ENCODE measurements around the gene ZNG1B. TPM values are rescaled to one million over a fixed set of nuclear protein-coding genes. Genes with fewer than 3 reads are reported as not detected.
"Not testable (repeated sequence)": the region's sequence is repeated elsewhere in the genome, so short reads cannot be mapped to it uniquely, and the experiment has no call there.

ZNG1B gene
- total RNA-seq, 1 donor from 2014 or later: 32.1 TPM

GRCh38 chr2:113406114-113406513, 31.4 kb upstream of the ZNG1B start:
- FAIRE-seq (no peak), DNase-seq (ENCODE audit: low read depth) (no peak)
- Mint-ChIP-seq H3K27me3 (ENCODE audit: low read depth, unreplicated experiment) (peaks cover 19% of the 10 kb centered on the region), H3K4me1 (ENCODE audit: low read depth, unreplicated experiment) (no peaks in the 10 kb centered on the region), H3K27ac (ENCODE audit: unreplicated experiment) (no peak overlapping the region), H3K36me3 (ENCODE audit: low read depth, unreplicated experiment) (no peaks in the 10 kb centered on the region), H3K4me3 (ENCODE audit: unreplicated experiment) (no peak overlapping the region), H3K9me3 (ENCODE audit: unreplicated experiment) (no peaks in the 10 kb centered on the region)
- H3K4me3 ChIP-seq (ENCODE audit: insufficient read depth, low read depth, low read length): no peak overlapping the region
- H3K9me3 ChIP-seq (ENCODE audit: insufficient read depth, low read depth, low read length): no peaks in the 10 kb centered on the region
- H3K4me1 ChIP-seq (ENCODE audit: insufficient read depth, low read length): no peaks in the 10 kb centered on the region
- H2AFZ ChIP-seq (ENCODE audit: low read depth, low read length): no peak overlapping the region
- no peak overlapping the region for H3K9ac ChIP-seq (ENCODE audit: low read length)
- no peaks in the 10 kb centered on the region for H3K79me2 ChIP-seq (ENCODE audit: insufficient read depth, low read length)
- no peak for TF ChIP-seq CTCF (IDR thresholded peaks at IDR 0.05; ENCODE audit: insufficient read depth, low read depth, low read length)
- TF ChIP-seq EZH2 (IDR thresholded peaks at IDR 0.05; ENCODE audit: insufficient read depth, low read length): no peak
- no peak overlapping the region for H3K4me2 ChIP-seq (ENCODE audit: low read length)
- H3K27ac ChIP-seq (ENCODE audit: low read depth, low read length): no peak overlapping the region
- no peaks in the 10 kb centered on the region for H4K20me1 ChIP-seq (ENCODE audit: insufficient read depth, low read length)
- H3K36me3 ChIP-seq (ENCODE audit: insufficient read depth, low read length): no peaks in the 10 kb centered on the region
- H3K27me3 ChIP-seq (ENCODE audit: insufficient read depth, low read length): peaks cover 2% of the 10 kb centered on the region

DNA sequence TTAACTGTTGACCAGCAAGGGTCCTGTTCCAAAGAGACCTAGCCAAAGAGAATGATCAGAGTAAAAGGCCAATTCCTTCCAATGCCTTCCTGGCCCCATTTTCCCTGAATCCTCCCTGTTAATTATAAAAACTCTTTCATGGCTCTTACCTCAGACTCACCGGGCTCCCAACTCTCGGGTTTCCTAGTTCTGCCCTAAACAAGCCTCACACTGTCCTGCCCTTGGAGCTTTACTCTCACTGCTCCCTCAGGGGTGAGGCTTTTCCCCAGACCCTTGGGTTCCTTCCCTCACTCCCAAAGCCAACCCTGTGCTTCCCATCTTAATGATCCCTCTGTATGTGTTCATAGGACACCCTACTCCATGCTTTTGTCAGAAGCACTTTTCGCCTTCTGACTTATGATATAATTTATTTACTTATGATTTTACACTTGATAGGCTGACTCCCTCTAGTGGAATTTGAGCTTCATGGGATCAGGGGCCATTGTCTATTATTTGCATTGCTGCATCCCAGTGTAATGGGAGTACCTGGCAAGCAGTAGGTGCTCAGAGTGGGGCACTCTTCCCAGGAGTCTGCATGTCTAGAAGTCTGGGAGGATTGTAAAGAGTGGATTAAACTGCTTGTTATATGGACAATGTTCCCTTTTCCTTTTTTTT, 29.9 kb upstream of the ZNG1B start:
- no peaks in the 10 kb centered on the region for H3K4me1 ChIP-seq (ENCODE audit: insufficient read depth, low read length)
- H3K36me3 ChIP-seq (ENCODE audit: insufficient read depth, low read length): no peaks in the 10 kb centered on the region
- Mint-ChIP-seq H3K27me3 (ENCODE audit: low read depth, unreplicated experiment) (peaks cover 13% of the 10 kb centered on the region), H3K36me3 (ENCODE audit: low read depth, unreplicated experiment) (no peaks in the 10 kb centered on the region), H3K9me3 (ENCODE audit: unreplicated experiment) (no peaks in the 10 kb centered on the region), H3K4me3 (ENCODE audit: unreplicated experiment) (no peak overlapping the region), H3K27ac (ENCODE audit: unreplicated experiment) (no peak overlapping the region), H3K4me1 (ENCODE audit: low read depth, unreplicated experiment) (no peaks in the 10 kb centered on the region)
- no peak for TF ChIP-seq EZH2 (IDR thresholded peaks at IDR 0.05; ENCODE audit: insufficient read depth, low read length)
- TF ChIP-seq CTCF (IDR thresholded peaks at IDR 0.05; ENCODE audit: insufficient read depth, low read depth, low read length): peak; percentile 43
- H3K9me3 ChIP-seq (ENCODE audit: insufficient read depth, low read depth, low read length): no peaks in the 10 kb centered on the region
- H2AFZ ChIP-seq (ENCODE audit: low read depth, low read length): no peak overlapping the region
- H3K79me2 ChIP-seq (ENCODE audit: insufficient read depth, low read length): no peaks in the 10 kb centered on the region
- FAIRE-seq (no peak), DNase-seq (ENCODE audit: low read depth) (no peak)
- no peaks in the 10 kb centered on the region for H4K20me1 ChIP-seq (ENCODE audit: insufficient read depth, low read length)
- H3K4me2 ChIP-seq (ENCODE audit: low read length): no peak overlapping the region
- no peak overlapping the region for H3K4me3 ChIP-seq (ENCODE audit: insufficient read depth, low read depth, low read length)
- H3K27ac ChIP-seq (ENCODE audit: low read depth, low read length): no peak overlapping the region
- H3K27me3 ChIP-seq (ENCODE audit: insufficient read depth, low read length): peaks cover 2% of the 10 kb centered on the region
- H3K9ac ChIP-seq (ENCODE audit: low read length): no peak overlapping the region

DNA sequence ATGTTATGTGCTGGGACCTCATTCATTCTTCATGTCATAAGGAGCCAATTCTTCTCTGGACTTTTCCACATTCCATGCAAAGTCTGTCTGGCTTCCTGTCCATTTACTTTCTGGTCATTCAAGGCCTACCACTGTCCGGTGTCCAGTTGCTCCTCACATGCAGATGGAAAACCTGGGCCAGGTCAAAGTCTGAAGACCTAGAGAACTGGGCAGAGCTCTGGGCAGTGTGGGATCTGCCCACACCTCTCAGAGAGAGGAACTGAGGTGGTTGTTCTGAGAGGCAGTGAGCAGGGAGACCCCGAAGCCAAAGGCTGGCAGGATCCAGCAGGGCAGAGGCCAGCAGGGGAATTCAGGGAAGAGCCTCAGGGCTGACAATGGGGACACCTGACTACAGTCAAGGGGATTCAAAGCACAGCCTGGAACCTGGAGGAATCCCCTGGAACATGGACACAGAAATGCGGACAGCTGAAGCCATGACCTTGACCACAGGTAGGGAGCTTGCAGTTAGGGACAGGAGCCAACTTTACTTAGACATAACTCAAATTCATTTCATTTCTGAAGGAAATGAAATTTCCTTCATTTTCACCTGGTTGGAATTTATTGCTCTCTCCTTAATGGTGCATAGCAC, 25.7 kb upstream of the ZNG1B start:
- H3K4me2 ChIP-seq (ENCODE audit: low read length); H3K36me3 Mint-ChIP-seq (ENCODE audit: low read depth, unreplicated experiment); H3K36me3 ChIP-seq (ENCODE audit: insufficient read depth, low read length); H3K9me3 Mint-ChIP-seq (ENCODE audit: unreplicated experiment); H3K9ac ChIP-seq (ENCODE audit: low read length); H3K79me2 ChIP-seq (ENCODE audit: insufficient read depth, low read length); H3K4me3 ChIP-seq (ENCODE audit: insufficient read depth, low read depth, low read length); H2AFZ ChIP-seq (ENCODE audit: low read depth, low read length); H3K4me1 Mint-ChIP-seq (ENCODE audit: low read depth, unreplicated experiment); DNase-seq (ENCODE audit: low read depth); H3K27me3 Mint-ChIP-seq (ENCODE audit: low read depth, unreplicated experiment); H3K27me3 ChIP-seq (ENCODE audit: insufficient read depth, low read length); H3K4me1 ChIP-seq (ENCODE audit: insufficient read depth, low read length); H3K4me3 Mint-ChIP-seq (ENCODE audit: unreplicated experiment); H3K9me3 ChIP-seq (ENCODE audit: insufficient read depth, low read depth, low read length); H3K27ac ChIP-seq (ENCODE audit: low read depth, low read length); FAIRE-seq; H4K20me1 ChIP-seq (ENCODE audit: insufficient read depth, low read length); H3K27ac Mint-ChIP-seq (ENCODE audit: unreplicated experiment): not testable (repeated sequence)

- not testable (repeated sequence) for H3K79me2 ChIP-seq (ENCODE audit: insufficient read depth, low read length); H3K9ac ChIP-seq (ENCODE audit: low read length); H3K9me3 ChIP-seq (ENCODE audit: insufficient read depth, low read depth, low read length); H3K36me3 ChIP-seq (ENCODE audit: insufficient read depth, low read length); H3K9me3 Mint-ChIP-seq (ENCODE audit: unreplicated experiment); FAIRE-seq; H2AFZ ChIP-seq (ENCODE audit: low read depth, low read length); H3K4me3 Mint-ChIP-seq (ENCODE audit: unreplicated experiment); H3K36me3 Mint-ChIP-seq (ENCODE audit: low read depth, unreplicated experiment); H4K20me1 ChIP-seq (ENCODE audit: insufficient read depth, low read length); DNase-seq (ENCODE audit: low read depth); H3K4me3 ChIP-seq (ENCODE audit: insufficient read depth, low read depth, low read length); H3K27ac ChIP-seq (ENCODE audit: low read depth, low read length); H3K4me1 ChIP-seq (ENCODE audit: insufficient read depth, low read length); H3K27ac Mint-ChIP-seq (ENCODE audit: unreplicated experiment); H3K27me3 ChIP-seq (ENCODE audit: insufficient read depth, low read length); H3K4me2 ChIP-seq (ENCODE audit: low read length); H3K27me3 Mint-ChIP-seq (ENCODE audit: low read depth, unreplicated experiment); H3K4me1 Mint-ChIP-seq (ENCODE audit: low read depth, unreplicated experiment)
Observed at GRCh38 chr2:113412774-113413173, 24.7 kb upstream of the ZNG1B start.

GRCh38 chr2:113431773-113432172, 5.7 kb upstream of the ZNG1B start:
- H3K36me3 Mint-ChIP-seq (ENCODE audit: low read depth, unreplicated experiment); DNase-seq (ENCODE audit: low read depth); H3K9ac ChIP-seq (ENCODE audit: low read length); H3K27ac Mint-ChIP-seq (ENCODE audit: unreplicated experiment); H3K27me3 ChIP-seq (ENCODE audit: insufficient read depth, low read length); H3K4me1 ChIP-seq (ENCODE audit: insufficient read depth, low read length); H2AFZ ChIP-seq (ENCODE audit: low read depth, low read length); H3K4me1 Mint-ChIP-seq (ENCODE audit: low read depth, unreplicated experiment); H3K27ac ChIP-seq (ENCODE audit: low read depth, low read length); H3K4me3 Mint-ChIP-seq (ENCODE audit: unreplicated experiment); H3K4me3 ChIP-seq (ENCODE audit: insufficient read depth, low read depth, low read length); FAIRE-seq; H3K9me3 ChIP-seq (ENCODE audit: insufficient read depth, low read depth, low read length); H3K27me3 Mint-ChIP-seq (ENCODE audit: low read depth, unreplicated experiment); H3K36me3 ChIP-seq (ENCODE audit: insufficient read depth, low read length); H3K4me2 ChIP-seq (ENCODE audit: low read length); H3K9me3 Mint-ChIP-seq (ENCODE audit: unreplicated experiment); H3K79me2 ChIP-seq (ENCODE audit: insufficient read depth, low read length); H4K20me1 ChIP-seq (ENCODE audit: insufficient read depth, low read length): not testable (repeated sequence)
